GM13976 (cell line): Measurements from ENCODE around the gene TMEM171.

Source experiments
- DNase-seq: peaks from one replicate; pipeline ENCODE4 v3.0.0; 2012; ENCODE audit warnings: low spot score
- CTCF ChIP-seq: IDR thresholded peaks from 2 replicates; pipeline ENCODE4 v1.5.1; 2012; ENCODE audit warnings: borderline replicate concordance, mild to moderate bottlenecking; ENCODE audit not compliant: insufficient read depth; ENCODE audit errors: extremely low read depth, missing control alignments, control extremely low read depth
- in situ Hi-C: fragments of 300-500 bp; cut with MboI; formaldehyde crosslinking; loops from one replicate; pipeline ENCODE4 v1.12.0; 2022; ENCODE audit warnings: low sequenced_read_pairs, mixed read lengths, inconsistent platforms; ENCODE audit not compliant: unreplicated experiment

Gene TMEM171

GRCh38 chr5:73171495-73171894 lies 51.1 kb downstream of the TMEM171 start:
- no peak for DNase-seq
- in situ Hi-C loops = no loop called here
- no peak for TF ChIP-seq CTCF

GRCh38 chr5:73172951-73173350 lies 52.6 kb downstream of the TMEM171 start, which contains the start of gene TMEM174:
Gene TMEM174 (plus strand): TSS chr5:73173193. CDS start chr5:73173244, 51 bp downstream.
- no peak for DNase-seq
- TF ChIP-seq CTCF = no peak
- in situ Hi-C loops = no loop called here

GRCh38 chr5:73174100-73174815 lies 53.9 kb downstream of the TMEM171 start:
- DNase-seq = no peak
- in situ Hi-C loops = no loop called here
- TF ChIP-seq CTCF = no peak

- in situ Hi-C loops = no loop called here
- no peak for TF ChIP-seq CTCF
- no peak for DNase-seq
Measured at GRCh38 chr5:73176250-73176649, 55.9 kb downstream of the TMEM171 start.

GRCh38 chr5:73178265-73178664 lies 57.9 kb downstream of the TMEM171 start:
- TF ChIP-seq CTCF = no peak
- DNase-seq = no peak
- in situ Hi-C loops = no loop called here

- DNase-seq = no peak
- TF ChIP-seq CTCF = no peak
- in situ Hi-C loops = no loop called here
Measured at GRCh38 chr5:73179730-73180129, 59.4 kb downstream of the TMEM171 start.
